Endothelial cell of umbilical vein (primary cell): ENCODE results near the gene OSBP2. TPM values are rescaled to one million over a fixed set of nuclear protein-coding genes. Genes with fewer than 3 reads are reported as not detected.

ENCODE experiments used
- BruUV-seq: library from RNA; stranded (reverse); fragments of 400-500 nt; replicated peaks from 2 replicates; lab custom pipeline; 2021; lab: Mats Ljungman, UMichigan
- CTCF ChIA-PET: fragments of 300-600, 350-600 bp; sonication (Branson Sonifier 250); formaldehyde crosslinking; loops from one replicate; lab custom pipeline; 2021; ENCODE audit warnings: antibody characterized with exemption, inconsistent platforms; lab: Charles Lee
- POLR2A ChIA-PET: fragments of 300-600, 350-600 bp; sonication (Branson Sonifier 250); formaldehyde crosslinking; loops from one replicate; lab custom pipeline; 2021; ENCODE audit warnings: antibody characterized with exemption, inconsistent platforms; lab: Charles Lee
- DNase-seq: peaks from one replicate; pipeline ENCODE4 v3.0.0-alpha.2; 2011; ENCODE audit warnings: low read depth, low spot score
- FAIRE-seq: peaks from 2 replicates; lab custom pipeline; 2011; peaks lifted over from hg19 to GRCh38; lab: Jason Lieb, UNC
- H2AFZ ChIP-seq: 2 replicates; pipeline ENCODE4 v1.6.0; 2012; ENCODE audit warnings: low read depth, low read length, control low read depth, inconsistent platforms
- H3K27ac ChIP-seq: 2 replicates; pipeline ENCODE4 v1.5.1; 2011; ENCODE audit warnings: low read depth, mild to moderate bottlenecking, control low read depth, low read length, moderate library complexity; ENCODE audit not compliant: insufficient read depth
- H3K27me3 ChIP-seq, 2 experiments: 2 replicates each; pipeline versions ENCODE4 v1.6.0 to v1.6.1; 2011; ENCODE audit warnings: low read length in 2 of 2, mixed read lengths in 1 of 2; ENCODE audit not compliant: control insufficient read depth in 2 of 2, insufficient read depth in 2 of 2
- H3K36me3 ChIP-seq, 2 experiments: 2 replicates in 1 of 2; 3 replicates in 1 of 2; pipeline ENCODE4 v1.5.1; 2011; ENCODE audit warnings: low read length in 2 of 2, mild to moderate bottlenecking in 1 of 2, moderate library complexity in 1 of 2; ENCODE audit not compliant: control insufficient read depth in 2 of 2, insufficient read depth in 2 of 2; ENCODE audit errors: extremely low read depth in 1 of 2
- H3K4me1 ChIP-seq: 3 replicates; pipeline ENCODE4 v1.5.1; 2011; ENCODE audit warnings: mild to moderate bottlenecking, low read length; ENCODE audit not compliant: control insufficient read depth, insufficient read depth; ENCODE audit errors: extremely low read depth
- H3K4me2 ChIP-seq: 2 replicates; pipeline ENCODE4 v1.6.1; 2011; ENCODE audit warnings: low read length, control low read depth, mixed read lengths; ENCODE audit not compliant: insufficient read depth
- H3K4me3 ChIP-seq, 3 experiments: fragments of 200-600 bp in 1 of 3; sonication (generic), shearing (Covaris generic) in 1 of 3; replicated peaks in 1 of 3; 2 replicates each; pipeline ENCODE4 v1.5.1; 2011 to 2016; ENCODE audit warnings: control low read depth in 3 of 3, low read length in 3 of 3, mild to moderate bottlenecking in 2 of 3, inconsistent platforms in 1 of 3, low read depth in 1 of 3, moderate library complexity in 1 of 3; ENCODE audit not compliant: insufficient read depth in 1 of 3
- H3K79me2 ChIP-seq: 2 replicates; pipeline ENCODE4 v1.6.0; 2012; ENCODE audit warnings: low read length, inconsistent platforms; ENCODE audit not compliant: control insufficient read depth, insufficient read depth
- H3K9ac ChIP-seq: replicated peaks from 2 replicates; pipeline ENCODE3; 2011; ENCODE audit warnings: low read length, control low read depth; ENCODE audit not compliant: insufficient read depth; ENCODE audit errors: extremely low read depth
- H3K9me1 ChIP-seq: replicated peaks from 3 replicates; pipeline ENCODE4 v1.6.0; 2011; ENCODE audit warnings: mild to moderate bottlenecking, low read length; ENCODE audit not compliant: control insufficient read depth, insufficient read depth; ENCODE audit errors: extremely low read depth
- H3K9me3 ChIP-seq: replicated peaks from 2 replicates; pipeline ENCODE4 v1.5.1; 2012; ENCODE audit warnings: low read length, inconsistent platforms; ENCODE audit not compliant: control insufficient read depth, insufficient read depth
- H4K20me1 ChIP-seq: replicated peaks from 2 replicates; pipeline ENCODE3; 2011; ENCODE audit warnings: mild to moderate bottlenecking, low read length; ENCODE audit not compliant: control insufficient read depth, insufficient read depth; ENCODE audit errors: extremely low read depth
- EZH2 ChIP-seq: IDR thresholded peaks from 2 replicates; pipeline ENCODE4 v1.6.1; 2012; ENCODE audit warnings: borderline replicate concordance, low read depth, mild to moderate bottlenecking, moderate library complexity, low read length, inconsistent platforms; ENCODE audit not compliant: severe bottlenecking
- FOS ChIP-seq: IDR thresholded peaks from 2 replicates; pipeline ENCODE4 v1.6.1; 2011; ENCODE audit warnings: mild to moderate bottlenecking, low read length, moderate library complexity, borderline replicate concordance; ENCODE audit not compliant: insufficient read depth
- GATA2 ChIP-seq: IDR thresholded peaks from 2 replicates; pipeline ENCODE4 v1.7.0; 2011; ENCODE audit warnings: low read depth, mild to moderate bottlenecking, moderate library complexity, mixed read lengths, low read length; ENCODE audit not compliant: insufficient read length, insufficient read depth
- JUN ChIP-seq: IDR thresholded peaks from 2 replicates; pipeline ENCODE4 v1.6.1; 2011; ENCODE audit warnings: borderline replicate concordance, low read depth; ENCODE audit not compliant: insufficient read length, insufficient read depth
- MYC ChIP-seq: IDR thresholded peaks from one replicate; pipeline ENCODE4 v1.6.1; 2011; ENCODE audit warnings: mild to moderate bottlenecking, low read depth, low read length
- POLR2A ChIP-seq: IDR thresholded peaks from 2 replicates; pipeline ENCODE4 v1.6.1; 2012; ENCODE audit warnings: low read depth, mild to moderate bottlenecking, control low read depth, low read length
- POLR2AphosphoS5 ChIP-seq: IDR thresholded peaks from 2 replicates; pipeline ENCODE4 v1.6.1; 2012; ENCODE audit warnings: low read depth, mild to moderate bottlenecking, control low read depth, low read length, moderate library complexity; ENCODE audit not compliant: insufficient read depth
- dilution Hi-C: fragments of 300-500 bp; cut with MboI; formaldehyde crosslinking; loops from one replicate; pipeline ENCODE4 v1.15.0; 2019; ENCODE audit warnings: low sequenced_read_pairs; ENCODE audit not compliant: extremely low pct_ligation_motif_present
- intact Hi-C: fragments of 100-400 bp; cut with micrococcal nuclease; formaldehyde crosslinking; loops from one replicate; pipeline ENCODE4 v1.10.0; 2022
- polyA plus RNA-seq, 4 experiments: library from polyadenylated mRNA; depleted of rRNA in 3 of 4; stranded (reverse) in 3 of 4; unstranded in 1 of 4; fragments of >200 nt; gene quantifications; 2 replicates each; pipeline versions ENCODE4 v1.2.1 to v1.2.3, GENCODE V29; 2011 to 2012; ENCODE audit warnings: missing spikeins in 1 of 4
- total RNA-seq: library from RNA; stranded (reverse); gene quantifications from 2 replicates; pipeline ENCODE4 v1.2.3, GENCODE V29; 2021
- TF ChIP-seq, protein P1 (sequence below), 2 donors: IDR thresholded peaks; 1 replicate in 1 of 2; 2 replicates in 1 of 2; pipeline ENCODE4 v1.5.1; 2011; ENCODE audit warnings: low read length in 2 of 2, mild to moderate bottlenecking in 2 of 2, moderate library complexity in 2 of 2, control low read depth in 1 of 2, inconsistent platforms in 1 of 2, low read depth in 1 of 2; ENCODE audit not compliant: insufficient read depth in 1 of 2; ENCODE audit errors: extremely low read depth in 1 of 2
- TF ChIP-seq, protein P2 (sequence below): IDR thresholded peaks from 2 replicates; pipeline ENCODE4 v1.6.1; 2011; ENCODE audit not compliant: insufficient read depth, insufficient read length

OSBP2 gene
- total and polyA plus RNA-seq, 2 donors (not counting 3 experiments of a cell fraction or from before 2014, with no cell fraction given): 4.1 to 7.5 TPM

DNA sequence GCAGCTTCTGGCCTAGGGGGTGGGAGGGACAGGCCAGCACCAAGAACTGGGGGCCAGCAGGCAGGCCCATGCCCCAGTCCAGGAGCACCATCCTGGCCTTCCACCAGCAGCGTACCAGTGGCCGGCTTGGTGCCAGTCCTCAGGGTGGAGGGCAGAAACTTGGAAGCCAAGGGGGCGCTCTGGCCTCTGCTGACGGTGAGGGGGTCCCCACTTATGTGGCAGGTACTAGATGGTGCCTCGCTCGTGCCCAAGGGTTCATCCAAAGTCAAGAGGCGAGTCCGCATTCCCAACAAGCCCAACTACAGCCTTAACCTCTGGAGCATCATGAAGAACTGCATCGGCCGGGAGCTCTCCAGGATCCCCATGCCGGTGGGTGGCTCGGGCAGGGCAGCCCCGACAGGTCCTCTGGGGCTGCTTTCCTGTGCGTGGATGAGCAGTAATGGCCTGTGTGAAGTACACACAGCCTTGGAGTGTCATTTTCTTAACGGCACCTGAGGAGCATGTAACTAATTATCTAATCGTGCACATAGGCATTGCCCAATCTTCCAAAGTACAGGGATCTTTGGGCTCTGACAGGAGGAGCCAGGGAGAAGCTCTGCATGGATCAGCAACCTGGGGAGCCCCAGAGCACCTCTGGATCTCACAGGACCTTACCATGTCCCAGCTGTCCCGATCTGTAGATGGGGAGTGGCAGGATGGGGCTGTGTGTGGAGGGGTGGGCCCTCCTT is 194.8 kb downstream of the OSBP2 start:
- Histone ChIP-seq H2AFZ (no peak overlapping the region), H3K9me1 (no peaks in the 10 kb centered on the region), H3K4me3 (no peak overlapping the region), H3K79me2 (no peaks in the 10 kb centered on the region), H3K27ac (no peak overlapping the region), H4K20me1 (no peaks in the 10 kb centered on the region), H3K4me2 (no peak overlapping the region), H3K9ac (no peak overlapping the region), H3K4me1 (no peaks in the 10 kb centered on the region), H3K27me3 (no peaks in the 10 kb centered on the region), H3K9me3 (no peaks in the 10 kb centered on the region), H3K36me3 (no peaks in the 10 kb centered on the region)
- intact Hi-C loops (no loop called here), dilution Hi-C loops (no loop called here)
- POLR2A ChIA-PET: no interaction called here
- CTCF ChIA-PET: interaction anchor here (0.6 to 3.6 kb wide), 18 partner anchors 8 to 206 kb away, joined by 3 to 78 read pairs (median 4); no protein-coding TSS in a partner anchor
- BruUV-seq: no TSS peak
- no peak for TF ChIP-seq FOS
- no peak for DNase-seq
- no peak for FAIRE-seq

DNA sequence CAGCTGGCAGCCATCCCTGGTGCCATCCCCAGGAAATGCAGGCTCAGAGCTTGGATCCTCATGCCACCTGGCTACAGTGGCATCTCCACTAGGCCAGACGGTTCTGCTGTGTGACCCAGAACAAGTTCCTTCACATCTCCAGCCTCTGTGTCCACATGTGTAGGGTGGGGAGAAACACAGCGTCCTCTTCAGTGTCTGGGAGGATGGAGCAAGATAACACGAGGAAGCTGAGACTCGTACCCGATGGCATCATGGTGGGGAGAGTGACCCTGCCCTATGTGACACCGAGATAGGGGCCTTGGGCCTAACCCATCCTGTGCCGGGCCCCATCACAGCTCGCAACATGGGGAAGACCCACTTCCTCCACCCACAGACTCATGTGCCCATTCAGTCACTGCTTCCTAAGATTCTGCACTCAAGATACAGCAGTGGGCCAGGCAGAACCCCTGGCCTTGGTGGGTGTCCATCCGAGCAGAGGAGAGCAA is 195.4 kb downstream of the OSBP2 start:
- no peak for FAIRE-seq
- no peaks in the 10 kb centered on the region for H4K20me1 ChIP-seq

More for the DNA sequence above, 195.4 kb downstream of the OSBP2 start:
- Histone ChIP-seq H3K4me1 (no peaks in the 10 kb centered on the region), H3K9me1 (no peaks in the 10 kb centered on the region), H2AFZ (no peak overlapping the region), H3K27ac (no peak overlapping the region), H3K36me3 (no peaks in the 10 kb centered on the region), H3K27me3 (no peaks in the 10 kb centered on the region), H3K4me2 (no peak overlapping the region), H3K9me3 (no peaks in the 10 kb centered on the region), H3K79me2 (no peaks in the 10 kb centered on the region), H3K9ac (no peak overlapping the region), H3K4me3 (no peak overlapping the region)
- intact Hi-C loops: loop anchor here (1.0 to 2.0 kb wide), 2 partner anchors 23 to 127 kb away; no protein-coding TSS in a partner anchor
- DNase-seq: no peak
- BruUV-seq: no TSS peak
- TF ChIP-seq POLR2A (no peak), FOS (no peak), POLR2AphosphoS5 (no peak), MYC (no peak), JUN (no peak), GATA2 (no peak), EZH2 (no peak)
- TF ChIP-seq, protein P1, sequence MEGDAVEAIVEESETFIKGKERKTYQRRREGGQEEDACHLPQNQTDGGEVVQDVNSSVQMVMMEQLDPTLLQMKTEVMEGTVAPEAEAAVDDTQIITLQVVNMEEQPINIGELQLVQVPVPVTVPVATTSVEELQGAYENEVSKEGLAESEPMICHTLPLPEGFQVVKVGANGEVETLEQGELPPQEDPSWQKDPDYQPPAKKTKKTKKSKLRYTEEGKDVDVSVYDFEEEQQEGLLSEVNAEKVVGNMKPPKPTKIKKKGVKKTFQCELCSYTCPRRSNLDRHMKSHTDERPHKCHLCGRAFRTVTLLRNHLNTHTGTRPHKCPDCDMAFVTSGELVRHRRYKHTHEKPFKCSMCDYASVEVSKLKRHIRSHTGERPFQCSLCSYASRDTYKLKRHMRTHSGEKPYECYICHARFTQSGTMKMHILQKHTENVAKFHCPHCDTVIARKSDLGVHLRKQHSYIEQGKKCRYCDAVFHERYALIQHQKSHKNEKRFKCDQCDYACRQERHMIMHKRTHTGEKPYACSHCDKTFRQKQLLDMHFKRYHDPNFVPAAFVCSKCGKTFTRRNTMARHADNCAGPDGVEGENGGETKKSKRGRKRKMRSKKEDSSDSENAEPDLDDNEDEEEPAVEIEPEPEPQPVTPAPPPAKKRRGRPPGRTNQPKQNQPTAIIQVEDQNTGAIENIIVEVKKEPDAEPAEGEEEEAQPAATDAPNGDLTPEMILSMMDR (IDR thresholded peaks at IDR 0.05; ENCODE audit: extremely low read depth in 1 of 2, insufficient read depth in 1 of 2, low read depth in 1 of 2, low read length in 2 of 2): no peak
- TF ChIP-seq, protein P2, sequence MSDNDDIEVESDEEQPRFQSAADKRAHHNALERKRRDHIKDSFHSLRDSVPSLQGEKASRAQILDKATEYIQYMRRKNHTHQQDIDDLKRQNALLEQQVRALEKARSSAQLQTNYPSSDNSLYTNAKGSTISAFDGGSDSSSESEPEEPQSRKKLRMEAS: no peak
- POLR2A ChIA-PET: no interaction called here
- CTCF ChIA-PET: interaction anchor here (0.6 to 3.6 kb wide), 26 partner anchors 8 to 207 kb away, joined by 3 to 78 read pairs (median 5); no protein-coding TSS in a partner anchor
- dilution Hi-C loops: no loop called here
